ENCODE measurements around the gene LARGE1. TPM values are rescaled to one million over a fixed set of nuclear protein-coding genes. Genes with fewer than 3 reads are reported as not detected.

LARGE1 gene
- total RNA-seq, 2 donors from 2014 or later = 12.5 to 21.1 TPM

- no peaks in the 10 kb centered on the region for H3K27me3 ChIP-seq
- intact Hi-C loops (cut with DNase I) = no loop called here
- ATAC-seq (no peak), DNase-seq (no peak)
- H3K9me3 ChIP-seq = no peaks in the 10 kb centered on the region
- H3K27ac ChIP-seq = no peak overlapping the region
- no peak for TF ChIP-seq CTCF (IDR thresholded peaks at IDR 0.05)
- no peak for TF ChIP-seq POLR2A (IDR thresholded peaks at IDR 0.05)
- 68 to 85% methylated on average over 4 of the region's 4 CpGs for WGBS, 2 donors
- H3K36me3 ChIP-seq (replicated peaks in 1 of 2; ENCODE audit: insufficient read depth in 1 of 2, low read depth in 2 of 2) = no peaks in the 10 kb centered on the region
- H3K4me1 ChIP-seq = peaks cover 9% of the 10 kb centered on the region
- H3K4me3 ChIP-seq = no peak overlapping the region
These were observed 149.1 kb downstream of the LARGE1 start for GRCh38 chr22:33771136-33771535.

- TF ChIP-seq CTCF (IDR thresholded peaks at IDR 0.05) = no peak
- no peak for TF ChIP-seq POLR2A (IDR thresholded peaks at IDR 0.05)
- DNase-seq = no peak
- H3K36me3 ChIP-seq (replicated peaks in 1 of 2; ENCODE audit: insufficient read depth in 1 of 2, low read depth in 2 of 2) = no peaks in the 10 kb centered on the region
- H3K9me3 ChIP-seq = no peaks in the 10 kb centered on the region
- no peak overlapping the region for H3K27ac ChIP-seq
- WGBS, 2 donors = 78 to 84% methylated on average over 3 of the region's 3 CpGs
- intact Hi-C loops (cut with DNase I) = no loop called here
- no peak overlapping the region for H3K4me3 ChIP-seq
- ATAC-seq = no peak
- H3K4me1 ChIP-seq = peaks cover 9% of the 10 kb centered on the region
- H3K27me3 ChIP-seq = no peaks in the 10 kb centered on the region
These were observed 149.6 kb downstream of the LARGE1 start for GRCh38 chr22:33770723-33771122.

GRCh38 chr22:33766091-33766490, 154.2 kb downstream of the LARGE1 start:
- Histone ChIP-seq H3K27ac (no peak overlapping the region), H3K27me3 (no peaks in the 10 kb centered on the region), H3K4me3 (no peak overlapping the region), H3K36me3 (replicated peaks in 1 of 2; ENCODE audit: insufficient read depth in 1 of 2, low read depth in 2 of 2) (no peaks in the 10 kb centered on the region), H3K4me1 (peaks cover 3% of the 10 kb centered on the region), H3K9me3 (no peaks in the 10 kb centered on the region)
- intact Hi-C loops (cut with DNase I) = no loop called here
- TF ChIP-seq CTCF (IDR thresholded peaks at IDR 0.05) (no peak), POLR2A (IDR thresholded peaks at IDR 0.05) (no peak)
- no peak for DNase-seq
- ATAC-seq = no peak
- 85% methylated on average over 7 of the region's 7 CpGs for WGBS, 2 donors

GRCh38 chr22:33758961-33759360, 161.3 kb downstream of the LARGE1 start:
- Histone ChIP-seq H3K9me3 (no peaks in the 10 kb centered on the region), H3K4me3 (no peak overlapping the region), H3K27ac (no peak overlapping the region), H3K27me3 (no peaks in the 10 kb centered on the region), H3K4me1 (peaks cover 8% of the 10 kb centered on the region), H3K36me3 (replicated peaks in 1 of 2; ENCODE audit: insufficient read depth in 1 of 2, low read depth in 2 of 2) (no peaks in the 10 kb centered on the region)
- ATAC-seq = no peak
- DNase-seq = no peak
- TF ChIP-seq POLR2A (IDR thresholded peaks at IDR 0.05) (no peak), CTCF (IDR thresholded peaks at IDR 0.05) (no peak)
- intact Hi-C loops (cut with DNase I) = no loop called here

GRCh38 chr22:33757802-33758483, 162.3 kb downstream of the LARGE1 start:
- DNase-seq (peak; percentile 7 to 28 (median 18)), ATAC-seq (peak; percentile 65)
- Histone ChIP-seq H3K4me3 (no peak overlapping the region), H3K27me3 (no peaks in the 10 kb centered on the region), H3K27ac (peak overlapping the region in 1 of 4 donors; percentile 27), H3K36me3 (replicated peaks in 1 of 2; ENCODE audit: insufficient read depth in 1 of 2, low read depth in 2 of 2) (no peaks in the 10 kb centered on the region), H3K4me1 (peaks cover 8% of the 10 kb centered on the region), H3K9me3 (no peaks in the 10 kb centered on the region)
- 56 to 61% methylated on average over 9 of the region's 9 CpGs for WGBS, 2 donors
- intact Hi-C loops (cut with DNase I) = no loop called here
- no peak for TF ChIP-seq POLR2A (IDR thresholded peaks at IDR 0.05)
- TF ChIP-seq CTCF (IDR thresholded peaks at IDR 0.05) = no peak

Measured in body of pancreas (tissue), 4 donors.